Measurements from ENCODE around the gene KIRREL3. TPM values are rescaled to one million over a fixed set of nuclear protein-coding genes. Genes with fewer than 3 reads are reported as not detected.

Gene KIRREL3
- total RNA-seq, 1 donor from 2014 or later = 1.6 TPM

- no peak for DNase-seq (ENCODE audit: low read depth)
Observed at GRCh38 chr11:126793596-126793995, 207.0 kb downstream of the KIRREL3 start.

GRCh38 chr11:126791991-126792390, 208.6 kb downstream of the KIRREL3 start:
- DNase-seq (ENCODE audit: low read depth) = no peak

GRCh38 chr11:126791446-126791845, 209.1 kb downstream of the KIRREL3 start:
- no peak for DNase-seq (ENCODE audit: low read depth)

- DNase-seq (ENCODE audit: low read depth) = peak; percentile 23
Observed at GRCh38 chr11:126790550-126791081, 210.0 kb downstream of the KIRREL3 start.

GRCh38 chr11:126782810-126783209, 217.8 kb downstream of the KIRREL3 start:
- DNase-seq (ENCODE audit: low read depth) = no peak

GRCh38 chr11:126781942-126782341, 218.6 kb downstream of the KIRREL3 start:
- DNase-seq (ENCODE audit: low read depth) = no peak

GRCh38 chr11:126776119-126776518, 224.5 kb downstream of the KIRREL3 start:
- no peak for DNase-seq (ENCODE audit: low read depth)

GRCh38 chr11:126772267-126772666, 228.3 kb downstream of the KIRREL3 start:
- DNase-seq (ENCODE audit: low read depth) = no peak

GRCh38 chr11:126768702-126769101, 231.9 kb downstream of the KIRREL3 start:
- DNase-seq (ENCODE audit: low read depth) = no peak

GRCh38 chr11:126766440-126766839, 234.1 kb downstream of the KIRREL3 start:
- no peak for DNase-seq (ENCODE audit: low read depth)

GRCh38 chr11:126765196-126765595, 235.4 kb downstream of the KIRREL3 start:
- DNase-seq (ENCODE audit: low read depth) = no peak

GRCh38 chr11:126764231-126764630, 236.3 kb downstream of the KIRREL3 start:
- DNase-seq (ENCODE audit: low read depth) = no peak

- no peak for DNase-seq (ENCODE audit: low read depth)
Observed at GRCh38 chr11:126756855-126757254, 243.7 kb downstream of the KIRREL3 start.

- DNase-seq (ENCODE audit: low read depth) = peak; percentile 10
Observed at GRCh38 chr11:126756421-126756820, 244.1 kb downstream of the KIRREL3 start.

GRCh38 chr11:126755526-126755925, 245.0 kb downstream of the KIRREL3 start:
- no peak for DNase-seq (ENCODE audit: low read depth)

- DNase-seq (ENCODE audit: low read depth) = no peak
Observed at GRCh38 chr11:126754591-126755426, 245.8 kb downstream of the KIRREL3 start.

GRCh38 chr11:126753990-126754389, 246.6 kb downstream of the KIRREL3 start:
- DNase-seq (ENCODE audit: low read depth) = no peak

- peak; percentile 42 for DNase-seq (ENCODE audit: low read depth)
Observed at GRCh38 chr11:126751242-126751641, 249.3 kb downstream of the KIRREL3 start.

- DNase-seq (ENCODE audit: low read depth) = no peak
Observed at GRCh38 chr11:126748793-126749192, 251.8 kb downstream of the KIRREL3 start.

- no peak for DNase-seq (ENCODE audit: low read depth)
Observed at GRCh38 chr11:126748100-126748791, 252.3 kb downstream of the KIRREL3 start.

- DNase-seq (ENCODE audit: low read depth) = no peak
Observed at GRCh38 chr11:126747315-126747714, 253.3 kb downstream of the KIRREL3 start.

- DNase-seq (ENCODE audit: low read depth) = no peak
Observed at GRCh38 chr11:126746443-126746842, 254.1 kb downstream of the KIRREL3 start.
